Tibial nerve (tissue), 4 donors: ENCODE data around the gene CRYZL1. TPM values are rescaled to one million over a fixed set of nuclear protein-coding genes. Genes with fewer than 3 reads are reported as not detected.
"Not testable (repeated sequence)": the region's sequence is repeated elsewhere in the genome, so short reads cannot be mapped to it uniquely, and the experiment has no call there.

Experiments used
- DNase-seq, 2 donors: peaks; one replicate each; pipeline ENCODE4 v3.0.0-alpha.2; 2019; ENCODE audit warnings: low spot score in 2 of 2
- H3K27ac ChIP-seq, 4 donors: fragments of 200-600 bp; sonication (generic) in 3 of 4; one replicate each; pipeline ENCODE4 v1.5.1; 2017 to 2019; ENCODE audit warnings: mild to moderate bottlenecking in 1 of 4
- H3K27me3 ChIP-seq, 2 donors: fragments of 200-600 bp; sonication (generic) in 1 of 2; one replicate each; pipeline versions ENCODE4 v1.5.1 to v1.6.0; 2017 to 2019
- H3K36me3 ChIP-seq, 3 donors: fragments of 200-600 bp; sonication (generic); one replicate each; pipeline ENCODE4 v1.5.1; 2018 to 2019
- H3K4me1 ChIP-seq, 4 donors: fragments of 200-600 bp; sonication (generic) in 3 of 4; one replicate each; pipeline ENCODE4 v1.5.1; 2017 to 2019
- H3K4me3 ChIP-seq, 4 donors: fragments of 200-600 bp; sonication (generic) in 3 of 4; one replicate each; pipeline ENCODE4 v1.5.1; 2017 to 2019; ENCODE audit warnings: mild to moderate bottlenecking in 1 of 4, moderate library complexity in 1 of 4
- H3K9me3 ChIP-seq, 4 donors: fragments of 200-600 bp; sonication (generic) in 3 of 4; one replicate each; pipeline ENCODE4 v1.5.1; 2017 to 2019
- CTCF ChIP-seq, 5 experiments: fragments of 200-600 bp in 3 of 5; fragments of 450-650 bp in 2 of 5; sonication (generic) in 3 of 5; IDR thresholded peaks; one replicate each; pipeline ENCODE4 v1.5.1; 2016 to 2019; ENCODE audit warnings: antibody characterized with exemption in 5 of 5, mild to moderate bottlenecking in 3 of 5, moderate library complexity in 2 of 5
- EP300 ChIP-seq, 2 donors: sonication (generic); formaldehyde crosslinking; IDR thresholded peaks; one replicate each; pipeline ENCODE4 v1.6.1; 2017; ENCODE audit warnings: antibody characterized with exemption in 2 of 2, mild to moderate bottlenecking in 1 of 2
- POLR2A ChIP-seq, 2 donors: fragments of 450-650 bp; IDR thresholded peaks; one replicate each; pipeline ENCODE4 v1.6.1; 2017; ENCODE audit warnings: antibody characterized with exemption in 2 of 2, mild to moderate bottlenecking in 2 of 2, moderate library complexity in 2 of 2
- WGBS, 2 donors: methylation state at CpG; one replicate each; pipeline ENCODE4 v1.1.5; 2018; 5-methylcytosine and 5-hydroxymethylcytosine counted together
- total RNA-seq, 4 donors: library from RNA; depleted of rRNA; stranded (reverse); fragments of >200 nt; gene quantifications; one replicate each; pipeline ENCODE4 v1.1.0, GENCODE V29; 2016

Gene CRYZL1
- total RNA-seq, 4 donors from 2014 or later, result 48.8 to 94.4 (median 74.8) TPM

- TF ChIP-seq CTCF (IDR thresholded peaks at IDR 0.05) (no peak), EP300 (IDR thresholded peaks at IDR 0.05) (no peak), POLR2A (IDR thresholded peaks at IDR 0.05) (no peak)
- Histone ChIP-seq H3K9me3 (no peaks in the 10 kb centered on the region), H3K4me1 (peaks cover 0 to 46% (median 7%) of the 10 kb centered on the region in 4 donors), H3K36me3 (no peaks in the 10 kb centered on the region), H3K4me3 (no peak overlapping the region), H3K27me3 (no peaks in the 10 kb centered on the region), H3K27ac (no peak overlapping the region)
- 97 to 98% methylated on average over 9 of the region's 9 CpGs for WGBS, 2 donors
- no peak for DNase-seq
Measured at GRCh38 chr21:33677450-33677849, 35.9 kb upstream of the CRYZL1 start.

- H3K4me3 ChIP-seq, H3K9me3 ChIP-seq, H3K36me3 ChIP-seq, H3K27ac ChIP-seq, DNase-seq, H3K27me3 ChIP-seq: not testable (repeated sequence)
- peaks cover 0 to 43% (median 7%) of the 10 kb centered on the region in 4 donors for H3K4me1 ChIP-seq
- WGBS, 2 donors, result 99% methylated on average over 5 of the region's 5 CpGs
Measured at GRCh38 chr21:33676666-33677065, 35.1 kb upstream of the CRYZL1 start.

GRCh38 chr21:33674226-33674625 lies 32.7 kb upstream of the CRYZL1 start:
- Histone ChIP-seq H3K4me3 (no peak overlapping the region), H3K27me3 (no peaks in the 10 kb centered on the region), H3K36me3 (no peaks in the 10 kb centered on the region), H3K27ac (peak overlapping the region in 1 of 4 donors; percentile 29), H3K9me3 (no peaks in the 10 kb centered on the region), H3K4me1 (peaks cover 0 to 41% (median 9%) of the 10 kb centered on the region in 4 donors)
- DNase-seq, result no peak
- TF ChIP-seq CTCF (IDR thresholded peaks at IDR 0.05) (no peak), POLR2A (IDR thresholded peaks at IDR 0.05) (no peak), EP300 (IDR thresholded peaks at IDR 0.05) (no peak)
- 0 to 42% methylated on average over 1 of the region's 1 CpG for WGBS, 2 donors

GRCh38 chr21:33673473-33673872 lies 31.9 kb upstream of the CRYZL1 start:
- DNase-seq, result no peak
- no peak for TF ChIP-seq POLR2A (IDR thresholded peaks at IDR 0.05)
- no peak for TF ChIP-seq CTCF (IDR thresholded peaks at IDR 0.05)
- TF ChIP-seq EP300 (IDR thresholded peaks at IDR 0.05), result no peak
- H3K4me1 ChIP-seq, result peaks cover 0 to 49% (median 12%) of the 10 kb centered on the region in 4 donors
- no peaks in the 10 kb centered on the region for H3K9me3 ChIP-seq
- 88 to 89% methylated on average over 8 of the region's 8 CpGs for WGBS, 2 donors
- no peak overlapping the region for H3K4me3 ChIP-seq
- no peak overlapping the region for H3K27ac ChIP-seq
- no peaks in the 10 kb centered on the region for H3K36me3 ChIP-seq
- no peaks in the 10 kb centered on the region for H3K27me3 ChIP-seq

GRCh38 chr21:33670076-33670978 lies 28.8 kb upstream of the CRYZL1 start:
- Histone ChIP-seq H3K4me3 (no peak overlapping the region), H3K9me3 (no peaks in the 10 kb centered on the region), H3K4me1 (peaks cover 0 to 68% (median 12%) of the 10 kb centered on the region in 4 donors), H3K27me3 (no peaks in the 10 kb centered on the region), H3K27ac (no peak overlapping the region), H3K36me3 (no peaks in the 10 kb centered on the region)
- TF ChIP-seq POLR2A (IDR thresholded peaks at IDR 0.05), result no peak
- TF ChIP-seq CTCF (IDR thresholded peaks at IDR 0.05), result no peak
- no peak for TF ChIP-seq EP300 (IDR thresholded peaks at IDR 0.05)
- 74 to 75% methylated on average over 6 of the region's 6 CpGs for WGBS, 2 donors
- DNase-seq, result no peak
